ENCODE data around the gene MVD. TPM values are rescaled to one million over a fixed set of nuclear protein-coding genes. Genes with fewer than 3 reads are reported as not detected.

MVD gene
- total and polyA plus RNA-seq, 2 of the 13 experiments (the other 11 are each of a cell fraction or from before 2014, with no cell fraction given): 28.1 to 187 TPM

GRCh38 chr16:88706229-88706964 is 43.5 kb upstream of the MVD start, which contains the start of the genes CTU2 and RNF166 (continued):
- TF ChIP-seq KIAA2018 (CRISPR knock-in tag; IDR thresholded peaks at IDR 0.05; ENCODE audit: borderline replicate concordance) (no peak), ARNTL (CRISPR knock-in tag; IDR thresholded peaks at IDR 0.05) (peak; percentile 58; the same call in 1 of the 2 replicates), HINFP (CRISPR knock-in tag; IDR thresholded peaks at IDR 0.05; ENCODE audit: low read depth) (peak; percentile 35; the same call in 1 of the 2 replicates), ZNF713 (CRISPR knock-in tag; IDR thresholded peaks at IDR 0.05) (no peak), ZNF816 (CRISPR knock-in tag; IDR thresholded peaks at IDR 0.05; ENCODE audit: borderline replicate concordance) (no peak; the same call in 1 of the 2 replicates), HNF1B (CRISPR knock-in tag; IDR thresholded peaks at IDR 0.05) (no peak), ZNF513 (CRISPR knock-in tag; conservative IDR thresholded peaks at IDR 0.05) (peak; percentile 92), FOXA1 (IDR thresholded peaks at IDR 0.05) (no peak), FOXA1 (CRISPR knock-in tag; IDR thresholded peaks at IDR 0.05) (no peak), THAP11 (CRISPR knock-in tag; IDR thresholded peaks at IDR 0.05) (peak; percentile 93), BORCS8-MEF2B (CRISPR knock-in tag; IDR thresholded peaks at IDR 0.05) (peak; percentile 76), ISX (CRISPR knock-in tag; conservative IDR thresholded peaks at IDR 0.05) (0 out of 2 replicates have a peak, but pooled peaks have one; percentile 60), ZFP37 (CRISPR knock-in tag; IDR thresholded peaks at IDR 0.05; ENCODE audit: borderline replicate concordance) (no peak)

All from HepG2 (cell line).